Ectodermal cell (in vitro differentiated cells): ENCODE measurements around the gene EVL.
"Not testable (repeated sequence)": the region's sequence is repeated elsewhere in the genome, so short reads cannot be mapped to it uniquely, and the experiment has no call there.

ENCODE experiments used
- H3K27ac ChIP-seq: 2 replicates; pipeline ENCODE4 v1.7.0; 2013; ENCODE audit warnings: mild to moderate bottlenecking, low read depth, low read length; ENCODE audit not compliant: insufficient read depth, poor library complexity, severe bottlenecking
- H3K27me3 ChIP-seq: 2 replicates; pipeline ENCODE4 v1.7.0; 2013; ENCODE audit warnings: mild to moderate bottlenecking, low read length; ENCODE audit not compliant: insufficient read depth, control insufficient read depth, poor library complexity, severe bottlenecking
- H3K36me3 ChIP-seq: one replicate; pipeline ENCODE4 v1.7.0; 2013; ENCODE audit warnings: low read length; ENCODE audit not compliant: control insufficient read depth, insufficient read depth
- H3K4me1 ChIP-seq: one replicate; pipeline ENCODE4 v1.7.0; 2013; ENCODE audit warnings: low read length; ENCODE audit not compliant: control insufficient read depth, insufficient read depth
- H3K4me3 ChIP-seq: 2 replicates; pipeline ENCODE4 v1.7.0; 2013; ENCODE audit warnings: low read depth, low read length, control low read depth; ENCODE audit not compliant: insufficient read depth
- H3K9me3 ChIP-seq: 2 replicates; pipeline ENCODE4 v1.7.0; 2013; ENCODE audit warnings: mild to moderate bottlenecking, low read length, moderate library complexity; ENCODE audit not compliant: control insufficient read depth
- WGBS, 2 experiments: methylation state at CpG; one replicate each; pipeline ENCODE4 v1.1.7; 2013; ENCODE audit warnings: missing lambda C conversion rate in 2 of 2; 5-methylcytosine and 5-hydroxymethylcytosine counted together

Gene EVL

DNA sequence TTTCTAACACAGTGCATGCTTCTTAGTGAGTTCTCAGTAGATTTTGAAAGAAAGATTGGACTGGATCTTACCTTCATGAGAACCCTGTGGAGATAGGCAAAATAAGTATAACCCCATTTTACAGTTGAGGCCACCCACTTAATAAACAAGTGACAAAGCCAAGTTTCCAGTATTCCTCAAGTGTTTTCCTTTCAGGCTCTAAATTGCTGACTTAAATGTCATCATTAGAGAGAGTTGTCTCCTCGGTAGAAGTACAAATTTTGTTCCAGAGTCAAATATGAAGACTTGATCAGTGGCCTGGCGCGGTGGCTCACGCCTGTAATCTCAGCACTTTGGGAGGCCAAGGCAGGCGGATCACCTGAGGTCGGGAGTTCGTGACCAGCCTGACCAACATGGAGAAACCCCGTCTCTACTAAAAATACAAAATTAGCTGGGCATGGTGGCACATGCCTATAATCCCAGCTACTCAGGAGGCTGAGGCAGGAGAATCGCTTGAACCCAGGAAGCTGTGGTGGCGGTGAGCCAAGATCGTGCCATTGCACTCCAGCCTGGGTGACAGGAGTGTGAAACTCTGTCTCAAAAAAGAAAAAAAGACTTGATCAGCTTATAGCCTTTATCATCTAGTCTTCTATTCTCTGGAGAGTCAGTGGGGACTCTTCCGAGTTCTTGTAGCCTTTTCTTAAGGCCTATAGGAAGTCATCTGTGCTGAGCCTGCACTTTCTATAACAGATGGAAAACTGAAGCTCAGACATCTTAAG, 708 bp upstream of the EVL start:
- not testable (repeated sequence) for H3K27me3 ChIP-seq, H3K9me3 ChIP-seq, H3K4me3 ChIP-seq, H3K27ac ChIP-seq, H3K36me3 ChIP-seq, H3K4me1 ChIP-seq
- WGBS, 2 experiments, result 87 to 95% methylated on average over 12 of the region's 12 CpGs

DNA sequence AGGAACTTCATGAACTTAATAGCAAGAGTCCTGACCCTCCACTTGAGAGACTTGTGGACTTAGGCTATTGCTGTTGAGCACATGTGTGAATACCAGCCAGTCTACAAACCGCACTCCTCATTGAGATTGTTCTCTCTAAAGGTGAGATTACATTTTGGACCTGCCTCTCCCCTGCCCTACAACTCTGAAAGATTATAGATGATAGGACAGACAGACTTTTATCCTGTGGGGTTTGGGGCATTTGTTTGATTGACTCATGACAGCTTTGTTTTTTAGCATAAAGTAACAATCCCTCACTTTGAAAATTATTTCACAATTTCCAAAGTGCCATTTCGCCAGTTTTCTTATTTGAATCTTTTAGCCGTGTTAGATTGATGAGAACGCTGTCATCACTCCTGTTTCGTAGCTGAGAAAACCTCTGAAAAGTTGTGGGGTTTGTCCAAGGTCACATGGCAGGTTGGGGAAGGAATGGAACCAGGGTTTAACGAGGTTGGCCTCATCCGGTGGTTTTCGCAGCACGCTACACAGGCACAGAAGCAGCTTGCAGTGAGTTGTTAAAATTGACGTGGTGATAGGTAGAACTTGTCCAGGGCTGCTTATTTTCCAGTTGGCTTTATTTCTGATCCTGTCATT, 836 bp downstream of the EVL start:
- H3K27ac ChIP-seq, result no peak overlapping the region
- WGBS, 2 experiments, result 91 to 95% methylated on average over 10 of the region's 10 CpGs

GRCh38 chr14:100066962-100067361, 1.7 kb downstream of the EVL start:
- Histone ChIP-seq H3K4me1 (no peaks in the 10 kb centered on the region), H3K27me3 (no peaks in the 10 kb centered on the region), H3K9me3 (no peaks in the 10 kb centered on the region), H3K36me3 (no peaks in the 10 kb centered on the region), H3K4me3 (no peak overlapping the region), H3K27ac (no peak overlapping the region)
- WGBS, 2 experiments, result 69 to 78% methylated on average over 10 of the region's 10 CpGs

More for the DNA sequence above, 836 bp downstream of the EVL start:
- H3K36me3 ChIP-seq, result no peaks in the 10 kb centered on the region
- no peak overlapping the region for H3K4me3 ChIP-seq
- H3K4me1 ChIP-seq, result no peaks in the 10 kb centered on the region
- H3K27me3 ChIP-seq, result no peaks in the 10 kb centered on the region
- no peaks in the 10 kb centered on the region for H3K9me3 ChIP-seq

- 91 to 94% methylated on average over 6 of the region's 6 CpGs for WGBS, 2 experiments
- no peak overlapping the region for H3K4me3 ChIP-seq
- no peak overlapping the region for H3K27ac ChIP-seq
- H3K36me3 ChIP-seq, result no peaks in the 10 kb centered on the region
- H3K27me3 ChIP-seq, result no peaks in the 10 kb centered on the region
- no peaks in the 10 kb centered on the region for H3K4me1 ChIP-seq
- H3K9me3 ChIP-seq, result no peaks in the 10 kb centered on the region
These were observed 2.3 kb downstream of the EVL start for GRCh38 chr14:100067481-100067880.

GRCh38 chr14:100067971-100068959, 3.0 kb downstream of the EVL start:
- H3K27ac ChIP-seq, result no peak overlapping the region
- no peaks in the 10 kb centered on the region for H3K36me3 ChIP-seq

DNA sequence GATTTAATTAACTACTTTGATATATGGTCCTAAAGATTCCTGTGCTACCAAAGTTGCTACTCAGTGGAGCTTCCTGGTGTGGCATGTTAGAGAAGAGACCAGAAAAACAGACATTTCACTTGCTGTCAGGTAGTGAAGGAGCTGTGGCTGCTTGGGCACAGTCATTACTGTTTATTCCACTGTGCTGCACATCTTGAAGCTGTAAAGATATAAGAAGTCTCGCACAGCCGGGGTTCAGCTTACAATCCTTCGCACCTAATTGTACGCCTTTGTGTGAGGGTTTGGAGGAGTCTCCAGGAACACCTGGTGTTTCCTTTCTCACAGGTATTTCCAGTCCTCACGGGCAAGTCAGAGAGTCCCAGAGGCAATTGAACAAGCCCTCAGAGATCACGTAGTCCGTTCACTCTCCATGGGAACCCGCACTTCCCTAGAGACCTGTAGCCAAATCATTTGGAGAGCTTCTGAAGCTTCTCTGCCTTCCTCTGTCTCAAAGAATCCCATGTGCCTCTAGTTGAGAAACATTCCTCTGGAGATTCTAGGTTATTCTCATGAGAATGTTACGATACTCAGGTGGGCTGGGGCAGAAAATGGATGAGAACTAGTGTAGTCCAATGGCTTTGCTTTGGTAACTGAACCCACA, 4.1 kb downstream of the EVL start:
- H3K9me3 ChIP-seq, result no peaks in the 10 kb centered on the region
- 95 to 96% methylated on average over 9 of the region's 9 CpGs for WGBS, 2 experiments
- no peak overlapping the region for H3K27ac ChIP-seq
- no peaks in the 10 kb centered on the region for H3K36me3 ChIP-seq
- no peaks in the 10 kb centered on the region for H3K27me3 ChIP-seq
- no peaks in the 10 kb centered on the region for H3K4me1 ChIP-seq
- no peak overlapping the region for H3K4me3 ChIP-seq

More at GRCh38 chr14:100067971-100068959, 3.0 kb downstream of the EVL start:
- 94 to 96% methylated on average over 18 of the region's 18 CpGs for WGBS, 2 experiments
- Histone ChIP-seq H3K4me3 (no peak overlapping the region), H3K27me3 (no peaks in the 10 kb centered on the region), H3K9me3 (no peaks in the 10 kb centered on the region), H3K4me1 (no peaks in the 10 kb centered on the region)

DNA sequence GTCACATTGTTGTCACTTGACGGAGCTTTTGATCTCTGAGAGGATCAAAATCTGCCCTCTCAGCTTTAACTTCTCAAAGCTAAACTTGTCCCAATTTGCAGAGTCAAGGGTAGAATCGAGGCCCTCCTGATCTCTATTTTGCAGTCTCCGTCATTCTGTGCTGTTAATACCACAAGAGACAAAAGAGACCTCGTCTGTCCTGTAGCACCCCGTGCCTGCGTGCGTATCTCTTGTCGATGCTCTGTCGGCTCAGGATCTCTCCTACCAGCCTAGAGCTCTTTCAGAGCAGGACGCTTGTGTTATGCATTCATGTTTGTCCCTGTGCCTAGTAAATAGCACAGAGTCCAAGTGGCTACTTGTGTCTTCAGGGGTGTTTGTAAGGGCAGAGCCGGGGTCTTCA, 5.1 kb downstream of the EVL start:
- H3K9me3 ChIP-seq, result no peaks in the 10 kb centered on the region
- no peaks in the 10 kb centered on the region for H3K4me1 ChIP-seq
- no peak overlapping the region for H3K4me3 ChIP-seq
- no peaks in the 10 kb centered on the region for H3K36me3 ChIP-seq
- 93 to 94% methylated on average over 11 of the region's 11 CpGs for WGBS, 2 experiments
- no peaks in the 10 kb centered on the region for H3K27me3 ChIP-seq
- H3K27ac ChIP-seq, result no peak overlapping the region

DNA sequence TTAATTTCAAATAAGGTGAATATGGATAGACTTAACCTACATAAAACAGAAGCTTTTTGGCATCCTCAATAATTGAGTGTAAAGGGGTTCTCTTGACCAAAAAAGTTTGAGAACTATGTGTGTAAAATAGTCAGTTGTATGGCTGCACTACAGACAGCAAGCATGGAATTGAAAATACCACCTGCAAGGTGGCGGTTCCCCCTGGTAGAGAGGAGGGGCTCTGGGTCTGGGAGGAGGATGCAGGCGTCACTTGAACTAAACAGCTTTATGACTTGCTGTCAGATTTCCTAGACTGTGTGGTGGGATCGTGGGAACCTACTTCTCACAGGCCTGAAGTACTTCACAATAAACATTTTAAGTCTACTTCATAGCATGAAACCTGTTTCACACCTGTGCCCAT, 6.3 kb downstream of the EVL start:
- Histone ChIP-seq H3K4me3 (no peak overlapping the region), H3K9me3 (no peaks in the 10 kb centered on the region), H3K27ac (no peak overlapping the region), H3K36me3 (no peaks in the 10 kb centered on the region), H3K4me1 (no peaks in the 10 kb centered on the region), H3K27me3 (no peaks in the 10 kb centered on the region)
- 84 to 97% methylated on average over 3 of the region's 3 CpGs for WGBS, 2 experiments

DNA sequence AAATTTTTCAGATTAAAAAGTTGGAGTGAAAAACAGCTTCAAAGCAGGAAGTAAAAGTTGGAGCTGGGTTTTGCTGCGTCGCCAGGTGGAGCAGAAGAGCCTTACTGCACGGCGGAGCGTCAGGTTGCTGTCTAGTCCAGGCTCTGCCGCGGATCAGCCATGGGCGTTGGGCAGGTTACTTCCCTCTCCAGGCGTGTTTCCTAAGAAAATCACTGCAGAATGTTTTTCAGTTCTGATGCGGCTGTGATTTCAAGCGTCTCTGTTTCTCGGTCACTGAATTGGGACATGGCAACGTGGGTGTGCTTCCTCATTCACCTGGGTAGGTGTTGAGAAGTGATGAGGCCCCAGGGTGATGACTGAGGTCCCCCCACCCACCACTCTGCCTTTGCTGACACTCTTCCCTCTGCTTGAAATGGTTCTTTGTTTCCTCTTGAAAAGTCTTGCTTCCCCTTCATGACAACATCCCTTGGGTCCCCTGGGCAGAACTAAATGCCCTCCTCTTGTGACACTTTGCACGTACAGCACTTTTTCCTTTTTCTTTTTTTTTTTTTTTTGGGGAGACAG, 7.6 kb downstream of the EVL start:
- H3K27me3 ChIP-seq, result no peaks in the 10 kb centered on the region
- H3K4me3 ChIP-seq, result no peak overlapping the region
- no peak overlapping the region for H3K27ac ChIP-seq
- no peaks in the 10 kb centered on the region for H3K36me3 ChIP-seq
- 89 to 90% methylated on average over 14 of the region's 14 CpGs for WGBS, 2 experiments
- no peaks in the 10 kb centered on the region for H3K9me3 ChIP-seq
- no peaks in the 10 kb centered on the region for H3K4me1 ChIP-seq
